Chondrocyte (in vitro differentiated cells): ENCODE results near the gene PEX7. TPM values are rescaled to one million over a fixed set of nuclear protein-coding genes. Genes with fewer than 3 reads are reported as not detected.
A peak's percentile ranks its signal among the peaks of the same experiment; 100 is the strongest.

Experiments
- DNase-seq: peaks from one replicate; pipeline ENCODE4 v3.0.0; 2021; ENCODE audit warnings: mixed read lengths, low spot score
- H3K27ac Mint-ChIP-seq: one replicate; pipeline ENCODE4 v1.8.0; 2021; ENCODE audit warnings: mild to moderate bottlenecking, moderate library complexity, mixed read lengths; ENCODE audit not compliant: unreplicated experiment
- H3K27me3 Mint-ChIP-seq: 2 replicates; pipeline ENCODE4 v1.8.0; 2021; ENCODE audit warnings: low read depth, mixed read lengths
- H3K36me3 Mint-ChIP-seq: 2 replicates; pipeline ENCODE4 v1.8.0; 2021; ENCODE audit warnings: low read depth, mixed read lengths
- H3K4me1 Mint-ChIP-seq: 2 replicates; pipeline ENCODE4 v1.8.0; 2021; ENCODE audit warnings: low read depth, mild to moderate bottlenecking, mixed read lengths
- H3K4me3 Mint-ChIP-seq: one replicate; pipeline ENCODE4 v1.8.0; 2021; ENCODE audit warnings: mild to moderate bottlenecking, moderate library complexity, mixed read lengths; ENCODE audit not compliant: unreplicated experiment
- H3K9me3 Mint-ChIP-seq: 2 replicates; pipeline ENCODE4 v1.8.0; 2021; ENCODE audit warnings: low read depth, mixed read lengths
- total RNA-seq: library from RNA; stranded (reverse); gene quantifications from 3 replicates; pipeline ENCODE4 v1.2.1, GENCODE V29; 2021
- TF ChIP-seq, protein P1 (sequence below): fragments of 200-600 bp; sonication (generic); IDR thresholded peaks from 2 replicates; pipeline ENCODE4 v1.5.0; 2021; ENCODE audit warnings: antibody characterized with exemption, mild to moderate bottlenecking, moderate library complexity

Gene PEX7
- total RNA-seq, 1 donor from 2014 or later: 7.0 TPM

DNA sequence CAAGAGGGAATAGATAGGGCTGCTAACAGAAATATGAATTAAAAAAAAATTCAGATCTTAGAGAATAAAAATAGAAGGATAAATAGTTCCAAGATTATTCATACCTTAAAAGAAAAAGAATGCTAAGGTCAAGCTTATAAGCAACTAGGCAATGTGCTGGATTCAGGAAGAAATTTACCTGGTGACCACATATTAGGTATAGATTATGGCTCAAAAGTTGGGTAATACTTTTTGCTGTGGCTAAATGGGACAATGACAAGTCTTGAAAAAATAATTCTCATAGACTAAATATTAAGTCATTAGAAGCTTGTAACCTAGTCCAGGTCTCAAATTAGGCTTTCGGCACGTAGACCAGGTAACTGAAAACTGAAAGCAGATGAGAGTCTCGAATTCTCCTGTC is 47.3 kb upstream of the PEX7 start:
- TF ChIP-seq, protein P1, sequence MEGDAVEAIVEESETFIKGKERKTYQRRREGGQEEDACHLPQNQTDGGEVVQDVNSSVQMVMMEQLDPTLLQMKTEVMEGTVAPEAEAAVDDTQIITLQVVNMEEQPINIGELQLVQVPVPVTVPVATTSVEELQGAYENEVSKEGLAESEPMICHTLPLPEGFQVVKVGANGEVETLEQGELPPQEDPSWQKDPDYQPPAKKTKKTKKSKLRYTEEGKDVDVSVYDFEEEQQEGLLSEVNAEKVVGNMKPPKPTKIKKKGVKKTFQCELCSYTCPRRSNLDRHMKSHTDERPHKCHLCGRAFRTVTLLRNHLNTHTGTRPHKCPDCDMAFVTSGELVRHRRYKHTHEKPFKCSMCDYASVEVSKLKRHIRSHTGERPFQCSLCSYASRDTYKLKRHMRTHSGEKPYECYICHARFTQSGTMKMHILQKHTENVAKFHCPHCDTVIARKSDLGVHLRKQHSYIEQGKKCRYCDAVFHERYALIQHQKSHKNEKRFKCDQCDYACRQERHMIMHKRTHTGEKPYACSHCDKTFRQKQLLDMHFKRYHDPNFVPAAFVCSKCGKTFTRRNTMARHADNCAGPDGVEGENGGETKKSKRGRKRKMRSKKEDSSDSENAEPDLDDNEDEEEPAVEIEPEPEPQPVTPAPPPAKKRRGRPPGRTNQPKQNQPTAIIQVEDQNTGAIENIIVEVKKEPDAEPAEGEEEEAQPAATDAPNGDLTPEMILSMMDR: no peak
- Mint-ChIP-seq H3K4me3 (no peak overlapping the region), H3K4me1 (peaks cover 15% of the 10 kb centered on the region), H3K27me3 (no peaks in the 10 kb centered on the region), H3K36me3 (no peaks in the 10 kb centered on the region), H3K9me3 (no peaks in the 10 kb centered on the region), H3K27ac (peak overlapping the region; percentile 10)
- DNase-seq: no peak

DNA sequence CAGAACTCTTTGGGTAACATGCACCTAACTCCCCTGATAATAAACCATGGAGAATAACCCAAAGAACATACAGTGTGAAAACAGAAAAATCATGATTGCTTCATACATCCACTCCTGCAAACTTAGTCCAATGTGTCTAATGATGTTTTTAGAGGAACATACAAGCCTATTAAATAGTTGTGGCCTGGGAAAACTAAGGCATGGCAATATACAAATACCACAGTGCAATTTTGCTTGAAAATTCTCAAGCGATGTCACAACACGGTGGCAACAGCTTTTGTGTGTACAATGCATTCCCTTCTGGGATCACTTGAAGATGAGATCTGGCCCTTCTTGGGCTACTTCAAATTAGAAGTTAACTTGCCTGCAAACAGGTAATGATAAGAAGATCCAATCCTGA is 46.8 kb upstream of the PEX7 start:
- TF ChIP-seq, protein P1: no peak

DNA sequence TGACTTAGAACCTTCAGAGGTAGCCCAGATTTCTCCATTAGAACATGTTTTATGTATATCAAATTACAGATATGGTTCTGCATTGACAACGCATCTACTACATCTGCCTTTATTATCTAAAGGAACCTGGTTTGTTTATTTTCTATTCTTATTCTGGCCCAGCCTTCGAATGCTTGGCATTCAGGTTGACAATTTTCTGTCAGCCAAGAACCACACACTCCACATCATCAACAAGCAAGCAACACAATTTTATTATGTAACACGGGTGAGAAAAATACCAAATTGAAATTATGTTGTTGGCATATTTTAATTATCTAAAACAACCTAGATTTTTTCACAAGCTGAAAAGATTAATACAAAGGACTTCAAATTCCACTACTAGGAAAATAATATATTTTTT is 44.7 kb upstream of the PEX7 start:
- DNase-seq: no peak
- Mint-ChIP-seq H3K36me3 (no peaks in the 10 kb centered on the region), H3K4me1 (peaks cover 23% of the 10 kb centered on the region)

More for the DNA sequence above, 46.8 kb upstream of the PEX7 start:
- Mint-ChIP-seq H3K36me3 (no peaks in the 10 kb centered on the region), H3K27me3 (no peaks in the 10 kb centered on the region), H3K4me3 (no peak overlapping the region), H3K9me3 (no peaks in the 10 kb centered on the region), H3K4me1 (peaks cover 15% of the 10 kb centered on the region), H3K27ac (no peak overlapping the region)
- no peak for DNase-seq

DNA sequence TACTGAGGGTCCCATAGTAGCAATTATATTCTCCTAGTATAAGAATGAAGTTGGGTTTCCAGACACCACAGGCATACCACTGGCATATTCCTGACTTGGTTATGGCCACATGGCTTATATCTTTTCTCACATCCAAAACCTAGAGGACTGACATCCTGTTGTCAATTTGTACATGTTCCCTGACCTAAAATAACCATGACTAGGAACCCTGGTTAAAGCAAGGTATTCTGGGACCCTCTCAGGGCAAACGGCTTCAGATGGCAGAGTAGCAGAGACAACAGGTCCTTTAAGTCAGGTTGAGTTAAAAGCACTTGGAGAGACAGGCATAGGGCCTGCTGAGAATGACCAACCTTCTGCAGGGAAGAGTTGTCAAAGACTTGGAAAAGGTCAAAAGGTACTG is 42.7 kb upstream of the PEX7 start:
- no peaks in the 10 kb centered on the region for H3K36me3 Mint-ChIP-seq
- H3K4me1 Mint-ChIP-seq: peaks cover 18% of the 10 kb centered on the region
- no peaks in the 10 kb centered on the region for H3K9me3 Mint-ChIP-seq
- TF ChIP-seq, protein P1: no peak
- no peak for DNase-seq
- no peak overlapping the region for H3K4me3 Mint-ChIP-seq
- no peaks in the 10 kb centered on the region for H3K27me3 Mint-ChIP-seq
- no peak overlapping the region for H3K27ac Mint-ChIP-seq

More for the DNA sequence above, 44.7 kb upstream of the PEX7 start:
- TF ChIP-seq, protein P1: no peak
- Mint-ChIP-seq H3K27ac (no peak overlapping the region), H3K4me3 (no peak overlapping the region), H3K9me3 (no peaks in the 10 kb centered on the region), H3K27me3 (no peaks in the 10 kb centered on the region)

DNA sequence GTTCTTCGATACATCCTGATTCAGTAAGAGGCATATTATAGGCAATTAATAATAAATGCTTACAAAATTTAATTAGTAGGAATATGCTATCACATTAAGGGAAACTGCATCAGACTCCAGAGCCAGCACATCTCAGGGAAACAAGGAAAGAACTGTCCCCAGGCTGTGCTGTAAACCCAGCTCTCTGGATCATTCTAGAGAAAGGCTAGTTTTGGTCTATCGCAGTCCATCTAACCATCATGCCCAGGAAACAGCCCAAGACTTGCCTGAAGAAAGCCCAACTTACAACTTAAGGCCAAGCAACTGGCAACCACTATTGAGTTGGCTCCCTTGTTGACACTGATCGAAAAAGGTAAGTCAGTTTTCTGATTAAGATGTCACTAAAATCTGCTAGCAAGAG is 41.4 kb upstream of the PEX7 start:
- no peaks in the 10 kb centered on the region for H3K36me3 Mint-ChIP-seq
- H3K4me3 Mint-ChIP-seq: no peak overlapping the region
- DNase-seq: no peak
- no peak overlapping the region for H3K27ac Mint-ChIP-seq
- TF ChIP-seq, protein P1: no peak
- H3K4me1 Mint-ChIP-seq: peaks cover 9% of the 10 kb centered on the region
- H3K27me3 Mint-ChIP-seq: no peaks in the 10 kb centered on the region
- H3K9me3 Mint-ChIP-seq: no peaks in the 10 kb centered on the region
